Mucosa of descending colon (tissue), 3 donors: ENCODE results near the gene MAP3K2. TPM values are rescaled to one million over a fixed set of nuclear protein-coding genes. Genes with fewer than 3 reads are reported as not detected.

ENCODE experiments used
- ATAC-seq: fragments of 200-7000 bp; cut with Tn5 transposase; one replicate; pipeline ENCODE4 v1.9.1; 2020; ENCODE audit warnings: mild to moderate bottlenecking, moderate library complexity
- DNase-seq, 3 donors: peaks; one replicate each; pipeline ENCODE4 v3.0.0-alpha.2; 2020
- H3K36me3 ChIP-seq: fragments of 200-600 bp; one replicate; pipeline ENCODE4 v1.8.0; 2021; ENCODE audit warnings: low read depth, mild to moderate bottlenecking
- H3K4me1 ChIP-seq: fragments of 200-600 bp; one replicate; pipeline ENCODE4 v1.8.0; 2021; ENCODE audit warnings: low read depth, mild to moderate bottlenecking
- H3K4me3 ChIP-seq: fragments of 200-600 bp; one replicate; pipeline ENCODE4 v1.8.0; 2021; ENCODE audit warnings: mild to moderate bottlenecking
- H3K9me3 ChIP-seq: fragments of 200-600 bp; one replicate; pipeline ENCODE4 v1.8.0; 2021; ENCODE audit warnings: mild to moderate bottlenecking
- intact Hi-C, 2 donors: fragments of 100-400 bp; cut with DNase I in 1 of 2; cut with micrococcal nuclease in 1 of 2; formaldehyde crosslinking; loops; one replicate each; pipeline versions ENCODE4 v1.11.0 to v1.11.1; 2022; cut with DNase I, micrococcal nuclease
- total RNA-seq, 3 donors: library from RNA; stranded (reverse); fragmentation: NEBNext Ultra II Directional in 2 of 3; extraction: Animal tissue kit (Norgen Biotek cat#: 25700) in 2 of 3; gene quantifications; one replicate each; pipeline versions ENCODE4 v1.2.1 to v1.2.4, GENCODE V29; 2021 to 2023
- TF ChIP-seq, protein P1 (sequence below): fragments of 200-600 bp; IDR thresholded peaks from one replicate; pipeline ENCODE4 v1.8.0; 2022; ENCODE audit warnings: antibody characterized with exemption, mild to moderate bottlenecking
- donor health status: DM: no; HTN: no; CAD: no; lungs with moderate emphysema.
- donor health status: DM: no; HTN: no; CAD: no.
- donor health status: DM: no; HTN: yes; CAD: no.

Gene MAP3K2
- total RNA-seq, 3 donors from 2014 or later = 71.8 to 80.6 (median 77.1) TPM

GRCh38 chr2:127320586-127321275, 67.0 kb downstream of the MAP3K2 start:
- H3K4me1 ChIP-seq = no peaks in the 10 kb centered on the region
- TF ChIP-seq, protein P1, sequence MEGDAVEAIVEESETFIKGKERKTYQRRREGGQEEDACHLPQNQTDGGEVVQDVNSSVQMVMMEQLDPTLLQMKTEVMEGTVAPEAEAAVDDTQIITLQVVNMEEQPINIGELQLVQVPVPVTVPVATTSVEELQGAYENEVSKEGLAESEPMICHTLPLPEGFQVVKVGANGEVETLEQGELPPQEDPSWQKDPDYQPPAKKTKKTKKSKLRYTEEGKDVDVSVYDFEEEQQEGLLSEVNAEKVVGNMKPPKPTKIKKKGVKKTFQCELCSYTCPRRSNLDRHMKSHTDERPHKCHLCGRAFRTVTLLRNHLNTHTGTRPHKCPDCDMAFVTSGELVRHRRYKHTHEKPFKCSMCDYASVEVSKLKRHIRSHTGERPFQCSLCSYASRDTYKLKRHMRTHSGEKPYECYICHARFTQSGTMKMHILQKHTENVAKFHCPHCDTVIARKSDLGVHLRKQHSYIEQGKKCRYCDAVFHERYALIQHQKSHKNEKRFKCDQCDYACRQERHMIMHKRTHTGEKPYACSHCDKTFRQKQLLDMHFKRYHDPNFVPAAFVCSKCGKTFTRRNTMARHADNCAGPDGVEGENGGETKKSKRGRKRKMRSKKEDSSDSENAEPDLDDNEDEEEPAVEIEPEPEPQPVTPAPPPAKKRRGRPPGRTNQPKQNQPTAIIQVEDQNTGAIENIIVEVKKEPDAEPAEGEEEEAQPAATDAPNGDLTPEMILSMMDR = no peak
- intact Hi-C loops = loop anchor here in 1 of 2 donors (10.0 kb wide), 1 partner anchor 154 kb away; no protein-coding TSS in a partner anchor
- no peak overlapping the region for H3K4me3 ChIP-seq
- no peaks in the 10 kb centered on the region for H3K36me3 ChIP-seq
- H3K9me3 ChIP-seq = no peaks in the 10 kb centered on the region
- ATAC-seq (no peak), DNase-seq (no peak)

- Histone ChIP-seq H3K9me3 (no peaks in the 10 kb centered on the region), H3K36me3 (no peaks in the 10 kb centered on the region), H3K4me3 (no peak overlapping the region), H3K4me1 (no peaks in the 10 kb centered on the region)
- ATAC-seq (no peak), DNase-seq (no peak)
- intact Hi-C loops = loop anchor here in 1 of 2 donors (10.0 kb wide), 1 partner anchor 155 kb away; no protein-coding TSS in a partner anchor
- TF ChIP-seq, protein P1 = no peak
Measured at GRCh38 chr2:127320067-127320466, 67.7 kb downstream of the MAP3K2 start.

- H3K36me3 ChIP-seq = no peaks in the 10 kb centered on the region
- intact Hi-C loops = no loop called here
- TF ChIP-seq, protein P1 = no peak
- ATAC-seq (no peak), DNase-seq (no peak)
- H3K4me3 ChIP-seq = no peak overlapping the region
- peaks cover 6% of the 10 kb centered on the region for H3K4me1 ChIP-seq
- no peaks in the 10 kb centered on the region for H3K9me3 ChIP-seq
Measured at GRCh38 chr2:127314193-127314988, 73.4 kb downstream of the MAP3K2 start.

DNA sequence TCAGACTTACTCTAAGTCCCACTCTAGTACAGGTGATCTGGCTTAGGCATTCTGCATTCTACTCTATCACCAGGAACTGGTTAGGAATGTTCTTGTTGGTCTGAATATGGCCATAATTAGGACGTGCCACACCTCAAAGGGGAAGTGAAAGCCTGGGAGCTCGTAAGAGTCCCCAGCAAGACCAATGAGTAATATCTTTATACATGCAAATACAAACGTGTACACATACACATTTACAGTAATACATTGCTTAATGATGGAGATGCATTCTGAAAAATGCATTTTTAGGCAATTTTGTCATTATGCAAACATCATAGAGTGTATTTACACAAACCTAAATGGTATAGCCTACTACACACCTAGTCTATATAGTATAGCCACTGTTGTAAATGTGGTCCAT, 74.4 kb downstream of the MAP3K2 start:
- Histone ChIP-seq H3K4me1 (peaks cover 6% of the 10 kb centered on the region), H3K36me3 (no peaks in the 10 kb centered on the region), H3K4me3 (no peak overlapping the region), H3K9me3 (no peaks in the 10 kb centered on the region)
- ATAC-seq (peak; percentile 98), DNase-seq (peak in 1 of 3 donors; percentile 36)
- TF ChIP-seq, protein P1 = no peak
- intact Hi-C loops = no loop called here

DNA sequence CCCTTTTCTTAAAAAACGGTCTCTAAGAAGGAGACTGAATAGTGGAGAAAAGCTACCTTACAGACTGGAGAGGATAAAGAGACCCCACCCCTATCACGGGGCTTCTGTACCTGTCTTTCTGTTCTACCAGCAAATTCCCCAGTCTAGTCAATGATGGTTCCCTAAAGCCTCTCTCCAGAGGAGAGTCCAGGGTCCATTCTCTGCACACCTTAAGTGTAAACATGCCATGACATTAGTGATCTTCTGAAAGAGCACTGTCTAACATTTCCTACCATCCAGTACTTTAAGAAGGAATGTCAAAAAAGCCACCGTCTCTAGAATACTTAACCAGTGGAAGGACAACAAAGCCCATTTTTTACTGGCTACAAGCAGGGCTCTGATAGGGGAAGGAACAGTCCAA, 76.8 kb downstream of the MAP3K2 start:
- TF ChIP-seq, protein P1 = no peak
- H3K4me1 ChIP-seq = peaks cover 6% of the 10 kb centered on the region
- ATAC-seq = peak; percentile 19
- no peak overlapping the region for H3K4me3 ChIP-seq
- no peak for DNase-seq
- peaks cover 8% of the 10 kb centered on the region for H3K36me3 ChIP-seq
- intact Hi-C loops = no loop called here
- no peaks in the 10 kb centered on the region for H3K9me3 ChIP-seq
